K562 (cell line): ENCODE results near the gene GLE1. TPM values are rescaled to one million over a fixed set of nuclear protein-coding genes. Genes with fewer than 3 reads are reported as not detected.

Experiments
- BACH1 ChIP-seq: fragments of 200-800 bp; sonication (Bioruptor generic); IDR thresholded peaks from 2 replicates; pipeline ENCODE4 v1.6.1; 2016; ENCODE audit warnings: missing genetic modification characterization, missing compliant biosample characterization
- CCNT2 ChIP-seq: IDR thresholded peaks from 2 replicates; pipeline ENCODE4 v1.6.1; 2011; ENCODE audit warnings: borderline replicate concordance, low read depth, mild to moderate bottlenecking, moderate library complexity, mixed read lengths, low read length; ENCODE audit not compliant: insufficient read length; ENCODE audit errors: extremely low read depth
- CREM ChIP-seq: IDR thresholded peaks from 2 replicates; pipeline ENCODE4 v1.6.1; 2014; ENCODE audit warnings: antibody characterized with exemption, low read depth
- CSDE1 ChIP-seq, 2 experiments: fragments of 450-650 bp; IDR thresholded peaks; 2 replicates each; pipeline ENCODE4 v1.6.1; 2016; ENCODE audit warnings: mild to moderate bottlenecking in 1 of 2
- EGR1 ChIP-seq: fragments of 450-650 bp; conservative IDR thresholded peaks from 2 replicates; pipeline ENCODE4 v1.6.1; 2017; ENCODE audit warnings: mild to moderate bottlenecking
- FOXK1 ChIP-seq: sonication (generic); formaldehyde crosslinking; IDR thresholded peaks from 2 replicates; pipeline ENCODE4 v1.8.0; 2022; ENCODE audit warnings: missing genetic modification reagents, mild to moderate bottlenecking, borderline replicate concordance
- GTF2A2 ChIP-seq: IDR thresholded peaks from 2 replicates; pipeline ENCODE4 v1.6.1; 2016; ENCODE audit warnings: mild to moderate bottlenecking, missing genetic modification characterization, missing compliant biosample characterization
- HMG20B ChIP-seq: fragments of 250-450 bp; sonication (Bioruptor Pico); IDR thresholded peaks from 2 replicates; pipeline ENCODE4 v1.5.0; 2021; ENCODE audit warnings: mild to moderate bottlenecking
- KDM5B ChIP-seq: fragments of 200-600 bp; sonication (generic); IDR thresholded peaks from 2 replicates; pipeline ENCODE4 v1.6.1; 2012; ENCODE audit warnings: low read depth, mild to moderate bottlenecking, moderate library complexity, low read length, control low read depth, inconsistent platforms; ENCODE audit not compliant: insufficient replicate concordance
- MAFF ChIP-seq: IDR thresholded peaks from 2 replicates; pipeline ENCODE4 v1.6.1; 2012; ENCODE audit warnings: low read length, improper control_type of control experiment
- MAZ ChIP-seq, 2 experiments: fragments of 450-650 bp in 1 of 2; sonication (generic) in 1 of 2; formaldehyde crosslinking; IDR thresholded peaks in 1 of 2; conservative IDR thresholded peaks in 1 of 2; 2 replicates each; pipeline versions ENCODE4 v1.4.0 to v1.5.0; 2020; ENCODE audit warnings: mild to moderate bottlenecking in 1 of 2, missing genetic modification reagents in 1 of 2
- POLR2G ChIP-seq: fragments of 200-400 bp; formaldehyde crosslinking; IDR thresholded peaks from 2 replicates; pipeline ENCODE4 v1.6.1; 2017; ENCODE audit warnings: low read depth, mild to moderate bottlenecking, antibody characterized with exemption, low read length, moderate library complexity
- RB1 ChIP-seq: fragments of 450-650 bp; IDR thresholded peaks from 2 replicates; pipeline ENCODE4 v1.6.1; 2017; ENCODE audit warnings: low read depth, mild to moderate bottlenecking
- RBM25 ChIP-seq: fragments of 200-400 bp; formaldehyde crosslinking; IDR thresholded peaks from 2 replicates; pipeline ENCODE4 v1.6.1; 2018; ENCODE audit warnings: low read length, low read depth, moderate library complexity; ENCODE audit not compliant: severe bottlenecking
- ZNF696 ChIP-seq: fragments of 250-450 bp; sonication (Bioruptor Pico); conservative IDR thresholded peaks from 2 replicates; pipeline ENCODE4 v1.4.0; 2020; ENCODE audit warnings: mild to moderate bottlenecking, moderate library complexity
- polyA plus RNA-seq, 8 experiments: library from polyadenylated mRNA; depleted of rRNA in 4 of 8; stranded (reverse) in 5 of 8; unstranded in 3 of 8; fragments of >200 nt; fragmentation: Nextera tagmentation in 2 of 8; fragmentation: Illumina TruSeq in 1 of 8; extraction: Ambion mirVana in 2 of 8; extraction: Trizol in 1 of 8; gene quantifications; 2 replicates each; pipeline versions ENCODE4 v1.2.1 to v1.2.3, GENCODE V29; 2011 to 2014; ENCODE audit warnings: inconsistent platforms in 1 of 8, missing spikeins in 1 of 8
- total RNA-seq, 7 experiments: library from RNA; depleted of rRNA in 6 of 7; stranded (reverse); fragments of >200 nt in 6 of 7; fragmentation: Illumina TruSeq in 2 of 7; extraction: Trizol in 2 of 7; gene quantifications; 2 replicates each; pipeline versions ENCODE4 v1.2.1 to v1.2.3, GENCODE V29; 2011 to 2021; ENCODE audit warnings: low replicate concordance in 1 of 7
- TF ChIP-seq, protein P1 (sequence below): fragments of 200-800 bp; sonication (Bioruptor generic); IDR thresholded peaks from 2 replicates; pipeline ENCODE4 v1.6.1; 2016; ENCODE audit warnings: missing genetic modification characterization, missing compliant biosample characterization
- TF ChIP-seq, protein P2 (sequence below): fragments of 150-350 bp; IDR thresholded peaks from 2 replicates; pipeline ENCODE4 v1.6.1; 2014; ENCODE audit warnings: low read depth, mild to moderate bottlenecking, low read length, borderline replicate concordance
- TF ChIP-seq, protein P3 (sequence below): sonication (generic); formaldehyde crosslinking; IDR thresholded peaks from 2 replicates; pipeline ENCODE4 v1.8.0; 2023; ENCODE audit warnings: mild to moderate bottlenecking, missing genetic modification reagents

GLE1 gene
- total and polyA plus RNA-seq, 9 of the 15 experiments (the other 6 are each of a cell fraction or from before 2014, with no cell fraction given), result 15.9 to 44.8 (median 37.6) TPM

DNA sequence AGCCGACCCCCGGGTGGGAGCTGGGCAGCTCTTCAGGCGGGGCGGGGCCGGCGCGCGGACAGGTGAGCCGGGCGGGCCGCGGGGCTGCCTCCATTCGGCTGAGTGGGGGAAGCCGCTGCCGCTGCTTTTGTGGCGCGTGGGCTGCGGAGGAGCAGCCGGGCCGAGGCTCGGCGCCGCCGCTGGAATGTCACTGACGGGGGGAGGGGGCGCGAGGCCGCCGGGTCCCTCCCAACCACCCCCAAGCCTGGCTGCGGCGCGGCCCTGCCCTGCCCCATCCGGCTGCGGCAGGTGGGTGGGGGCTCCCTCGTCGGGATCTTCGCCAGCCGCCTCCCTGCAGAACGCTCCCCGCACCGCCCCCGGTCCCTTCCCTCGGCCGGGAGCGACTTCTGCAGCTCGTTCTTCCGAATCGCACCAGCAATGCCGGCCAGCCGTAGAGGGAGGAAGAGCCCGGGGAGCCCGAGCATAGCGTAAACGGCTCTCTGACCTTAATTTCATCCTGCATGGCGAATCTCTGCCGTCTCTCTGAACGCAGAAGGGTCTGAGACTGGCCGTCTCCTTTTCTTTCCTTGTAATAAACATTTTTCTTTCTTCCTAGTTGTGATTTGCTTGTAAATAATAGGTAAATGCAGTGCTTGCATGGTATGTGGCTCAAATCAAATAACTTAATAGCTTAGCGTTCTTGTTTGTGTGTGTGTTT lies 48.4 kb downstream of the GLE1 start (continued):
- TF ChIP-seq, protein P1, sequence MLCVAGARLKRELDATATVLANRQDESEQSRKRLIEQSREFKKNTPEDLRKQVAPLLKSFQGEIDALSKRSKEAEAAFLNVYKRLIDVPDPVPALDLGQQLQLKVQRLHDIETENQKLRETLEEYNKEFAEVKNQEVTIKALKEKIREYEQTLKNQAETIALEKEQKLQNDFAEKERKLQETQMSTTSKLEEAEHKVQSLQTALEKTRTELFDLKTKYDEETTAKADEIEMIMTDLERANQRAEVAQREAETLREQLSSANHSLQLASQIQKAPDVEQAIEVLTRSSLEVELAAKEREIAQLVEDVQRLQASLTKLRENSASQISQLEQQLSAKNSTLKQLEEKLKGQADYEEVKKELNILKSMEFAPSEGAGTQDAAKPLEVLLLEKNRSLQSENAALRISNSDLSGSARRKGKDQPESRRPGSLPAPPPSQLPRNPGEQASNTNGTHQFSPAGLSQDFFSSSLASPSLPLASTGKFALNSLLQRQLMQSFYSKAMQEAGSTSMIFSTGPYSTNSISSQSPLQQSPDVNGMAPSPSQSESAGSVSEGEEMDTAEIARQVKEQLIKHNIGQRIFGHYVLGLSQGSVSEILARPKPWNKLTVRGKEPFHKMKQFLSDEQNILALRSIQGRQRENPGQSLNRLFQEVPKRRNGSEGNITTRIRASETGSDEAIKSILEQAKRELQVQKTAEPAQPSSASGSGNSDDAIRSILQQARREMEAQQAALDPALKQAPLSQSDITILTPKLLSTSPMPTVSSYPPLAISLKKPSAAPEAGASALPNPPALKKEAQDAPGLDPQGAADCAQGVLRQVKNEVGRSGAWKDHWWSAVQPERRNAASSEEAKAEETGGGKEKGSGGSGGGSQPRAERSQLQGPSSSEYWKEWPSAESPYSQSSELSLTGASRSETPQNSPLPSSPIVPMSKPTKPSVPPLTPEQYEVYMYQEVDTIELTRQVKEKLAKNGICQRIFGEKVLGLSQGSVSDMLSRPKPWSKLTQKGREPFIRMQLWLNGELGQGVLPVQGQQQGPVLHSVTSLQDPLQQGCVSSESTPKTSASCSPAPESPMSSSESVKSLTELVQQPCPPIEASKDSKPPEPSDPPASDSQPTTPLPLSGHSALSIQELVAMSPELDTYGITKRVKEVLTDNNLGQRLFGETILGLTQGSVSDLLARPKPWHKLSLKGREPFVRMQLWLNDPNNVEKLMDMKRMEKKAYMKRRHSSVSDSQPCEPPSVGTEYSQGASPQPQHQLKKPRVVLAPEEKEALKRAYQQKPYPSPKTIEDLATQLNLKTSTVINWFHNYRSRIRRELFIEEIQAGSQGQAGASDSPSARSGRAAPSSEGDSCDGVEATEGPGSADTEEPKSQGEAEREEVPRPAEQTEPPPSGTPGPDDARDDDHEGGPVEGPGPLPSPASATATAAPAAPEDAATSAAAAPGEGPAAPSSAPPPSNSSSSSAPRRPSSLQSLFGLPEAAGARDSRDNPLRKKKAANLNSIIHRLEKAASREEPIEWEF, result no peak; the same call in 1 of the 2 replicates
- TF ChIP-seq MAFF (no peak), POLR2G (peak; percentile 45), RBM25 (peak; percentile 33), EGR1 (peak; percentile 75), CCNT2 (peak; percentile 64), KDM5B (peak; percentile 11), CREM (no peak), ZNF696 (no peak), RB1 (peak; percentile 4), MAZ (CRISPR knock-in tag; conservative IDR thresholded peaks at IDR 0.05 in 1 of 2, IDR thresholded peaks at IDR 0.05 in 1 of 2) (peak in 1 of 2 experiments; percentile 8; a peak in 1 of 4 replicates), BACH1 (no peak), FOXK1 (no peak), HMG20B (CRISPR knock-in tag) (no peak), CSDE1 (IDR thresholded peaks at IDR 0.05) (no peak), GTF2A2 (peak; percentile 66)
- TF ChIP-seq, protein P2, sequence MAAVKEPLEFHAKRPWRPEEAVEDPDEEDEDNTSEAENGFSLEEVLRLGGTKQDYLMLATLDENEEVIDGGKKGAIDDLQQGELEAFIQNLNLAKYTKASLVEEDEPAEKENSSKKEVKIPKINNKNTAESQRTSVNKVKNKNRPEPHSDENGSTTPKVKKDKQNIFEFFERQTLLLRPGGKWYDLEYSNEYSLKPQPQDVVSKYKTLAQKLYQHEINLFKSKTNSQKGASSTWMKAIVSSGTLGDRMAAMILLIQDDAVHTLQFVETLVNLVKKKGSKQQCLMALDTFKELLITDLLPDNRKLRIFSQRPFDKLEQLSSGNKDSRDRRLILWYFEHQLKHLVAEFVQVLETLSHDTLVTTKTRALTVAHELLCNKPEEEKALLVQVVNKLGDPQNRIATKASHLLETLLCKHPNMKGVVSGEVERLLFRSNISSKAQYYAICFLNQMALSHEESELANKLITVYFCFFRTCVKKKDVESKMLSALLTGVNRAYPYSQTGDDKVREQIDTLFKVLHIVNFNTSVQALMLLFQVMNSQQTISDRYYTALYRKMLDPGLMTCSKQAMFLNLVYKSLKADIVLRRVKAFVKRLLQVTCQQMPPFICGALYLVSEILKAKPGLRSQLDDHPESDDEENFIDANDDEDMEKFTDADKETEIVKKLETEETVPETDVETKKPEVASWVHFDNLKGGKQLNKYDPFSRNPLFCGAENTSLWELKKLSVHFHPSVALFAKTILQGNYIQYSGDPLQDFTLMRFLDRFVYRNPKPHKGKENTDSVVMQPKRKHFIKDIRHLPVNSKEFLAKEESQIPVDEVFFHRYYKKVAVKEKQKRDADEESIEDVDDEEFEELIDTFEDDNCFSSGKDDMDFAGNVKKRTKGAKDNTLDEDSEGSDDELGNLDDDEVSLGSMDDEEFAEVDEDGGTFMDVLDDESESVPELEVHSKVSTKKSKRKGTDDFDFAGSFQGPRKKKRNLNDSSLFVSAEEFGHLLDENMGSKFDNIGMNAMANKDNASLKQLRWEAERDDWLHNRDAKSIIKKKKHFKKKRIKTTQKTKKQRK, result no peak
- TF ChIP-seq, protein P3, sequence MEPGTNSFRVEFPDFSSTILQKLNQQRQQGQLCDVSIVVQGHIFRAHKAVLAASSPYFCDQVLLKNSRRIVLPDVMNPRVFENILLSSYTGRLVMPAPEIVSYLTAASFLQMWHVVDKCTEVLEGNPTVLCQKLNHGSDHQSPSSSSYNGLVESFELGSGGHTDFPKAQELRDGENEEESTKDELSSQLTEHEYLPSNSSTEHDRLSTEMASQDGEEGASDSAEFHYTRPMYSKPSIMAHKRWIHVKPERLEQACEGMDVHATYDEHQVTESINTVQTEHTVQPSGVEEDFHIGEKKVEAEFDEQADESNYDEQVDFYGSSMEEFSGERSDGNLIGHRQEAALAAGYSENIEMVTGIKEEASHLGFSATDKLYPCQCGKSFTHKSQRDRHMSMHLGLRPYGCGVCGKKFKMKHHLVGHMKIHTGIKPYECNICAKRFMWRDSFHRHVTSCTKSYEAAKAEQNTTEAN, result no peak
